ENCODE measurements around the gene UBLCP1.
"Not testable (repeated sequence)": the region's sequence is repeated elsewhere in the genome, so short reads cannot be mapped to it uniquely, and the experiment has no call there.

UBLCP1 gene

GRCh38 chr5:159257007-159257406 is 6.1 kb upstream of the UBLCP1 start:
- DNase-seq: no peak

- no peak for DNase-seq
Measured at GRCh38 chr5:159257629-159258283, 5.3 kb upstream of the UBLCP1 start.

GRCh38 chr5:159258361-159258760 is 4.7 kb upstream of the UBLCP1 start:
- no peak for DNase-seq

DNA sequence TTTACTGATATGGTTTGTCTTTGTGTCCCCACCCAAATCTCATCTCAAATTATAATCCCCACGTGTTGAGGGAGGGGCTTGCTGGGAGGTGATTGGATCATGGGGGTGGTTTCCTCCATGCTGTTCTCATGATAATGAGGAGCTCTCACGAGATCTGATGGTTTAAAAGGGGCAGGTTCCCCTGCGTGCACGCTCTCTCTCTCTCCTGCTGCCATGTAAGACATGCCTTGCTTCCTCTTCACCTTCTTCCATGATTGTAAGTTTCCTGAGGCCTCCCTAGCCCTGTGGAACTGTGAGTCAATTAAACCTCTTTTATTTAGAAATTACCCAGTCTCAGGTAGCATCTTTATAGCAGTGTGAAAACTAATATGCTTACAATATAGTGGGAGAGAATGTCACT is 2.9 kb upstream of the UBLCP1 start:
- not testable (repeated sequence) for DNase-seq

DNA sequence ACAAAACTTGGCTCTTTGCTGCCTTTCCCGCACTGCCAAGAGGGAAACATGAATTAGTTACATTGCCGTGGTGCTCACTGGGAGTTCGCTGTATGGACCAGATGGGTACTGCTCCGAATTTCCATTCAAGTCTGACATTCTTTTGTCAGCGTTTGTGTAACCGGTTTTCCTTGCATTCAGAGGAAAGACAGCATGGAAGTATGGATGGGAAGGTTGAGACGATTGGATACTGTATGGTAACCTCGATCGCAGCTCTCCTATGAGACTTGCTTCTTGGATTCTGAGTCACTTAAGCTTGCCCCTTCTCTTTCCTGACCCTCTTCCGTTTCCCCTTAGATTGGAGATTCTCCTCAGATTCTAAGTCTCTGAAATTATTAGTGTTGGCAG is 625 bp upstream of the UBLCP1 start:
- DNase-seq: no peak

DNA sequence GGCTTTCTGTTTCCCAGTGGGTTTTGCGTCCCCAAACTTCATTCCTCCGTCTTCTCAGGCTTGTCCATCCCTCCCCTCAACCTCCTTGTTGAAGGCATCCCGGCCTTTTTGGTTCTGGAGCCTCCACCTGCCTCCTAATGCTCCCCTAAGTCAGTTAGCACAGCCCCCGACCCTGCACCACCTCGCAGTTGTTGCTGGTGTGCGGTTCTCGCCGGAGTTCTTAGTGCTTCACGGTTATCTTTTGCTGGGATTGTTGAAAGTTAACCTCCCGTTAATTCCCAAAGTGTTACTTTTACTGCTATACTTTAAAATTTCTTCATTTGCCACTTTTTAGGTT is 447 bp downstream of the UBLCP1 start:
- no peak for DNase-seq

- not testable (repeated sequence) for DNase-seq
Measured at GRCh38 chr5:159266764-159267163, 3.7 kb downstream of the UBLCP1 start.

DNA sequence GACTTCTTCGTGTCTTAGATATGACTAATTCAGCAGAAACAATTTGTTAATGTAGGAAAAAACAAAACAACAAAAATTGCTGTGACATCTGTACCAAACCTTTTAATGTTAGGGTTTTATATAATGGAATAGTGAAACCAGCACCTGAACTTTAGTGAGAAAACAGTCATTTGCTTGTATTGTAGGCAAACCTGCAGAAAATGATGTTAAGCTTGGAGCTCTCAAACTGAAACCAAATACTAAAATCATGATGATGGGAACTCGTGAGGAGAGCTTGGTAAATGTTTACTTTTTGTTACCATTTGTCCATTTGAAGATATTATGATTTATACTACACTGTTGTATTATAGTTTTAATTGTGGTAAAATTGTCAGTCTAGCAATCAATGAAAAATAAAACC is 6.6 kb downstream of the UBLCP1 start:
- DNase-seq: no peak

- no peak for DNase-seq
Measured at GRCh38 chr5:159273923-159274322, 10.8 kb downstream of the UBLCP1 start.

- DNase-seq: no peak
Measured at GRCh38 chr5:159274676-159275075, 11.6 kb downstream of the UBLCP1 start.

DNA sequence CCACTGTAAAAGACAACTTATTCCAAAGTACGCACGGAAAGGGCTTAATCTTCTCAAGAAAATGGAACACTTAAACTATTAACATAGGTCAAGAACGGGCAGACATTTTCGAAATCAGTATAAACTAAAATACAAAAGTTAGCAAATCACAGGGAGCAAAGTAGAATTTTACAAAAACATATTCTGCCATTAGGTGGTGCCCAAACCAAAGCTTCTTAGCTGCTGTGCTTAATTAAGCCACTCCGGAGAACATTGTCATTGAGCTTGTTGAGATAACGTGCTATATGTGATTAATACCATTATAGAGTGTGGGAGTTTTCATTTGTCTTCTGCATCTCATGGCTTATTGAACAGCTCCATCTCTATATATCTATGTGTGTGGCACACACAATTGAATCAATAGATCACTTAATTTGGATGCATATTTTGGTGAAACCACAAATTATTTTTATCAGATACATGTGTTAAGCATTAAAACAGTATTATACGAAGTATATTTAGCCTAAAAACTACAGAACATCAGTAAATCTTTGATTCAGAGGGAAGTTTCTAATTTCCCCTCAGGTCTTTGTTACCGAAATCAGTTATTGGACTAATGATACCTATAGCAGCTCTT is 23.4 kb downstream of the UBLCP1 start:
- no peak for DNase-seq

GRCh38 chr5:159290741-159291140 is 27.7 kb downstream of the UBLCP1 start:
- DNase-seq: no peak

DNA sequence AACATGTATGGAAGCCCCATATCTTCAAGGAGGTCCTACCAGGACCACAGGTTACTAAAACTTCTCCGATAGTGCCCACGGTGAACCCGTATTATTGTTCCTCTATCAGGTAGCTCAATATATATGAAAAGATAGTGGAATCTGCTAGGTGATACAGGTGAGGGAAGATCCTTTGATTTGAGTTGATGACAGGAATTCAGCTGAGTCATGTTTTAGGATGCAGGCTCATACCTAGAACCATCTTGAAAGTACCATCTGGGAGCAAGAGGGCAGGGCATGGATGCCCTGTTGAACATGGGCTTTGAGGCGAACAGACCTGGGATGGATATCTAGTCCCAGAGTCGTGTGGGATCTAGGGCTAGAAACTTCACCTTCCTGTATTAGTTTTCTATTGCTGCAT is 31.8 kb downstream of the UBLCP1 start:
- no peak for DNase-seq

GRCh38 chr5:159297300-159297699 is 34.2 kb downstream of the UBLCP1 start:
- not testable (repeated sequence) for DNase-seq

GRCh38 chr5:159301466-159301865 is 38.4 kb downstream of the UBLCP1 start:
- no peak for DNase-seq

GRCh38 chr5:159301929-159302860 is 39.1 kb downstream of the UBLCP1 start:
- DNase-seq: not testable (repeated sequence)

GRCh38 chr5:159303286-159303685 is 40.2 kb downstream of the UBLCP1 start:
- DNase-seq: no peak

GRCh38 chr5:159304961-159305595 is 42.0 kb downstream of the UBLCP1 start:
- no peak for DNase-seq

GRCh38 chr5:159309689-159310433 is 46.8 kb downstream of the UBLCP1 start:
- no peak for DNase-seq

DNA sequence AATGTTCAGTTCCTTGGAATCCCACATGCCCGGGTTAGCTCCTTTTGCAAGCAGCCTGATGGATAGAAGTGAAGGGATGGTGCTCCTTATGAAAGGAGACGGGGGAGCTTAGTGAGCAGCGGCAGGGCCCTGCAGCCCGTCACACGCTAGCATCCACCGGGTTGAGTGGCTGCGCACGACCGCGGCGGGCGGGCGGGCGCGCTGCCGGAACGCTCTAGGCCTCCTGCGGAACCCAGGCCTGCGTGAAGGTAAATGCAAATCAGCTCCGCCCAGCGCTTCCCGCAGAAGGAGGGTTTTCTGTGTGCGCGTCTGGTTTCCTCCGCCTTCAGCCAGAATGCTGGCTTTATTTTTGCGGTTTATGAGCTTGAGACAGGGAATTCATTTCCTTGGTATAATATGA is 47.4 kb downstream of the UBLCP1 start:
- no peak for DNase-seq

DNA sequence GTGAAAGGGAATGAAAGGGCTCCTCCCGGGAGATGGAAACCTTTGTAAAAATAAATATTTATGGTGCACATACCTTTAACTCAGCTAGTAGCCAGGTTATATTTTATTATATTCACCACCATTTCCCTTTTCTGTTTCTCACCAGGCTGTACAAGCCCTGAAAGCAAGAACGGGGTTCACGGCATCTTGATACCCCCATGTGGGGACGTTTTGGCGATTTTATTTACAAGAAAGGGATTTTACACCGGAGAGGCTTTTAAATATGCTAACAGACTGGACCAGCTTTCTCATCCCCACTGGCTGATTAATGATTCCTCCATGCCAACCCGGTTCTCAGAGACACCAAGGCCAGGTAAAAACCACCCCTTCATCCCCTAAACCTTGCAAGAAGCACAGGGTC is 48.0 kb downstream of the UBLCP1 start:
- DNase-seq: no peak

- DNase-seq: no peak
Measured at GRCh38 chr5:159313197-159313596, 50.1 kb downstream of the UBLCP1 start.

All from NCI-H774 (cell line).